Lung (tissue), 12 donors: ENCODE measurements around the gene MNS1. TPM values are rescaled to one million over a fixed set of nuclear protein-coding genes. Genes with fewer than 3 reads are reported as not detected.

ENCODE experiments used
- ATAC-seq: fragments of 200-7000 bp; cut with Tn5 transposase; one replicate; pipeline ENCODE4 v1.9.1; 2020; ENCODE audit warnings: moderate number of reproducible peaks; ENCODE audit not compliant: insufficient read depth, low FRiP score
- DNase-seq, 3 donors: peaks; one replicate each; pipeline ENCODE4 v3.0.0-alpha.2; 2013 to 2017
- H3K27ac ChIP-seq, 2 donors: one replicate each; pipeline ENCODE4 v1.5.1; 2013; ENCODE audit warnings: mild to moderate bottlenecking in 2 of 2, moderate library complexity in 2 of 2, control low read depth in 1 of 2, inconsistent platforms in 1 of 2, low read depth in 1 of 2, low read length in 1 of 2
- H3K27me3 ChIP-seq, 3 donors: one replicate each; pipeline ENCODE4 v1.5.1; 2013; ENCODE audit warnings: low read length in 2 of 3; ENCODE audit not compliant: control insufficient read depth in 3 of 3, insufficient read depth in 3 of 3
- H3K36me3 ChIP-seq, 4 donors: one replicate each; pipeline ENCODE4 v1.5.1; 2013; ENCODE audit warnings: low read length in 4 of 4, mild to moderate bottlenecking in 1 of 4, moderate library complexity in 1 of 4; ENCODE audit not compliant: control insufficient read depth in 4 of 4, insufficient read depth in 4 of 4
- H3K4me1 ChIP-seq, 5 donors: one replicate each; pipeline ENCODE4 v1.5.1; 2013; ENCODE audit warnings: low read length in 5 of 5, mild to moderate bottlenecking in 2 of 5, moderate library complexity in 1 of 5; ENCODE audit not compliant: control insufficient read depth in 5 of 5, insufficient read depth in 5 of 5
- H3K4me3 ChIP-seq: one replicate; pipeline ENCODE4 v1.5.1; 2013; ENCODE audit warnings: mild to moderate bottlenecking, control low read depth, moderate library complexity
- H3K9ac ChIP-seq, 2 donors: one replicate each; pipeline ENCODE4 v1.5.1; 2013; ENCODE audit warnings: low read length in 2 of 2, control low read depth in 1 of 2; ENCODE audit not compliant: insufficient read depth in 1 of 2
- H3K9me3 ChIP-seq, 4 donors: one replicate each; pipeline ENCODE4 v1.5.1; 2013; ENCODE audit warnings: low read length in 3 of 4, mild to moderate bottlenecking in 1 of 4, moderate library complexity in 1 of 4; ENCODE audit not compliant: control insufficient read depth in 4 of 4, insufficient read depth in 3 of 4
- CTCF ChIP-seq: IDR thresholded peaks from 2 replicates; pipeline ENCODE4 v1.5.1; 2012; ENCODE audit warnings: mild to moderate bottlenecking; ENCODE audit errors: control extremely low read depth, extremely low read depth
- WGBS, 2 donors: extraction: QIAGEN DNeasy Blood & Tissue Kit; methylation state at CpG; one replicate each; pipeline ENCODE4 v1.1.7; 2013; 5-methylcytosine and 5-hydroxymethylcytosine counted together
- polyA plus RNA-seq, 2 donors: library from polyadenylated mRNA; stranded (reverse); fragments of 200-250 nt; gene quantifications; one replicate each; pipeline ENCODE4 v1.2.1, GENCODE V29; 2013
- total RNA-seq, 2 donors: library from RNA; depleted of rRNA in 1 of 2; stranded (reverse); fragments of >200 nt in 1 of 2; gene quantifications; one replicate each; pipeline ENCODE4 v1.2.1, GENCODE V29; 2014 to 2021
- donor health status: control.
- donor health status: control.
- donor health status: Bipolar disorder and iron deficiency.
- donor health status: healthy.
- donor health status: DM: yes; HTN: yes; CAD: no.

MNS1 gene
- total and polyA plus RNA-seq, 4 donors, result 3.2 to 7.8 (median 6.6) TPM

DNA sequence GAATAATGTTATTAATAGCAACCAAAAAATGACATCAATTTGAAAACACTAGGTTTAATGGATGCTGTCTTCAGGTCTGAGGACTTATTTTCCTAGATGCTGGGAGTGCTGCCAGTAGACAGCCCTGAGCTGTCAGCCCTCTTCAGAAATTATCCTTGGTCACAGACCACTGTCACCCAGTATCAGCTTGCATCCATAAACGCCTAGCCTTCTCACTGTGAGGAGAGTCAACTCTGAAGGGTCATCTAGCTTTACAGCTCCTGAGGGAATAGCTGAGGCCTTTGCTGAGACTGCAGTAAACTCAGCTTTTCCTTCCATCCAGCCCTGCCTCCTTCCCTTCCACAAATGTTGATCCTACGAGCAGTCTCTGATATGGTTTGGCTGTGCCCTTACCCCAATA is 19.4 kb upstream of the MNS1 start:
- Histone ChIP-seq H3K4me1 (no peaks in the 10 kb centered on the region), H3K27ac (no peak overlapping the region), H3K27me3 (no peaks in the 10 kb centered on the region), H3K36me3 (no peaks in the 10 kb centered on the region), H3K9me3 (peaks cover 0 to 2% (median 0%) of the 10 kb centered on the region in 4 donors), H3K9ac (no peak overlapping the region), H3K4me3 (no peak overlapping the region)
- ATAC-seq (no peak), DNase-seq (peak in 1 of 3 donors; percentile 22)
- 90 to 91% methylated on average over 2 of the region's 2 CpGs for WGBS, 2 donors
- TF ChIP-seq CTCF, result no peak

DNA sequence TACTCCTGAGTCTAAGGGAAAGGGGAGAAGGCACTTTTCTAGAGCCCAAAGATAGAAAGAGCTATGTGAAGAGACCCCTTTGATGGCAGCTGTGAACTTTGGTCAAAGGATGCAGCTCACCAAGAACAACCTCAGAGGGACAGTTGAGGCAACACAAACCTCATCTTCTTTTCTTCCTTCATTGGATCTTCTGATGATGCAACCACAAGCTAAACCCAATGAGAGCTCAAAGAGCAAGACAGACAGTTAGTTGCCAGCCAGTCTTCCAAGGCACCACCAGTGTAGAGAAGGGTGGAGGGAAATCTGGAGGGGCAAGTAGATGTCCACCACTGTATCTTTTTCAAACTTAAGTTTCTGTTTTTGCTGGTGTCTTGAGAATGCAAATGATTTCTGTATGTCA is 10.4 kb upstream of the MNS1 start:
- DNase-seq, result no peak
- no peak for ATAC-seq

DNA sequence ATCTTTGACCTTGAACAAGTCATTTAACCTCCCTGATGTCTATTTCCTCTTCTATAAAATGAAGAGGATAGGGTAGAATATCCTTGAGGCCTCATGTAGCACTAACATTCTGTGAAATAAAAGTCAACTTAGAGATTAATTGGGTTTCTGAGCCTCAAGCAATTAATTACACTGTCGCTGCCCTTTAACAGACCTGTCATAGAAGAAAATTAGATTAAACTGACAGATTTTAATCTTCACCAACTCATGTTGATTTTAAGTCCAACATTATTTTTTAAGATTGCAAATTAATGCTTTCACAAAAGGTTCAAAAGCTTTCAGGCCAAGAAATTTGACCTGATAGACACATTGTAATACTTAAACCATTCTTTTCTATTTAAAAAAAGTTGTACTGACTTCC is 8.1 kb upstream of the MNS1 start:
- no peaks in the 10 kb centered on the region for H3K36me3 ChIP-seq
- no peak overlapping the region for H3K9ac ChIP-seq
- DNase-seq (no peak), ATAC-seq (no peak)
- peaks cover 0 to 17% (median 0%) of the 10 kb centered on the region in 3 donors for H3K27me3 ChIP-seq
- H3K27ac ChIP-seq, result no peak overlapping the region
- H3K4me1 ChIP-seq, result no peaks in the 10 kb centered on the region
- H3K4me3 ChIP-seq, result no peak overlapping the region
- WGBS, 2 donors, result 91 to 97% methylated on average over 1 of the region's 1 CpG
- TF ChIP-seq CTCF, result no peak
- peaks cover 0 to 2% (median 0%) of the 10 kb centered on the region in 4 donors for H3K9me3 ChIP-seq

More for the DNA sequence above, 10.4 kb upstream of the MNS1 start:
- Histone ChIP-seq H3K4me3 (no peak overlapping the region), H3K27me3 (peaks cover 0 to 16% (median 0%) of the 10 kb centered on the region in 3 donors), H3K9ac (no peak overlapping the region), H3K9me3 (no peaks in the 10 kb centered on the region), H3K4me1 (no peaks in the 10 kb centered on the region), H3K36me3 (no peaks in the 10 kb centered on the region), H3K27ac (no peak overlapping the region)
- no peak for TF ChIP-seq CTCF

GRCh38 chr15:56472278-56472677 is 7.3 kb upstream of the MNS1 start:
- TF ChIP-seq CTCF, result no peak
- no peak for DNase-seq

More at GRCh38 chr15:56472278-56472677, 7.3 kb upstream of the MNS1 start:
- Histone ChIP-seq H3K27ac (no peak overlapping the region), H3K9ac (no peak overlapping the region), H3K36me3 (no peaks in the 10 kb centered on the region), H3K9me3 (peaks cover 0 to 2% (median 0%) of the 10 kb centered on the region in 4 donors), H3K4me1 (no peaks in the 10 kb centered on the region), H3K4me3 (no peak overlapping the region), H3K27me3 (peaks cover 0 to 17% (median 0%) of the 10 kb centered on the region in 3 donors)
- WGBS, 2 donors, result 85 to 88% methylated on average over 2 of the region's 2 CpGs
- ATAC-seq, result no peak
